Measurements from ENCODE around the gene TP73.

Gene TP73

DNA sequence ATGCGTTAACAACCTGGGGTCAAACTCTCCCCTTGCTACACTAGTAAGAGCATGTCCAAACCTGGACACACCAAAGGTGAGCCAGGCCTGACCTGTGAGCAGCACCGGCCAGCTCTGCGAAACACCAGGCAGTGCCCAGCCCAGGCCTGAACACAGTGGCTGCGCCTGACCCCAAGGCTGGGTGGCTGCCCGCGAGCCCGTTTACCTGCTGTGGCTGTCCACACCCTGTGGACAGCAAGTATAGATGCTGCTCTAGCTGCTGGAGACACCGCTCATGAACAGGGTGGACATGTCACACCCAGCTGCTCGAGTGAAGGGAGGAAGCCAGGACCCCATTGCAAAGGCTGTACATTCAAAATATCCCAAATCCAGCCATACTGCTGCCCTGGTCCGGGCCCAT lies 92.3 kb downstream of the TP73 start:
- no peak for DNase-seq (ENCODE audit: low read depth)

DNA sequence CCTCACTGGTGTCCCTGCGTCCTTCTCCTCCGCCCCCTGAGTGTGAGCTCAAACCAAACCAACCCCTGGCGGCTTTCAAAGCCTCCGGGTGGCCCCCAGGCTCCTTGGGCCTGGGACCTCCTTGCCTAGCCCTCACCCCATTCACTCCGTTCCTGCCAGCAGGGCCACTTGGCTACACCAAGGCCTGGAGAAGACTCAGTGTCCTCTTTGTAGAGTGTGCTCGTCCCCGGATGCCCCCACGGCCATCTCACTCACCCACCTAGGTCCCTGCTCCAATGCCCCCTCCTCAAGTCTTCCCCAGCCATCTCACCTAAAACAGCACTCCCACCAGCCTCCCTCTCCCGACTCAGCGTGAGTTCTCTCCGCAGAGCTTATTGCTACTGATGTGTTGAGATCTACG lies 92.8 kb downstream of the TP73 start:
- DNase-seq (ENCODE audit: low read depth): no peak

DNA sequence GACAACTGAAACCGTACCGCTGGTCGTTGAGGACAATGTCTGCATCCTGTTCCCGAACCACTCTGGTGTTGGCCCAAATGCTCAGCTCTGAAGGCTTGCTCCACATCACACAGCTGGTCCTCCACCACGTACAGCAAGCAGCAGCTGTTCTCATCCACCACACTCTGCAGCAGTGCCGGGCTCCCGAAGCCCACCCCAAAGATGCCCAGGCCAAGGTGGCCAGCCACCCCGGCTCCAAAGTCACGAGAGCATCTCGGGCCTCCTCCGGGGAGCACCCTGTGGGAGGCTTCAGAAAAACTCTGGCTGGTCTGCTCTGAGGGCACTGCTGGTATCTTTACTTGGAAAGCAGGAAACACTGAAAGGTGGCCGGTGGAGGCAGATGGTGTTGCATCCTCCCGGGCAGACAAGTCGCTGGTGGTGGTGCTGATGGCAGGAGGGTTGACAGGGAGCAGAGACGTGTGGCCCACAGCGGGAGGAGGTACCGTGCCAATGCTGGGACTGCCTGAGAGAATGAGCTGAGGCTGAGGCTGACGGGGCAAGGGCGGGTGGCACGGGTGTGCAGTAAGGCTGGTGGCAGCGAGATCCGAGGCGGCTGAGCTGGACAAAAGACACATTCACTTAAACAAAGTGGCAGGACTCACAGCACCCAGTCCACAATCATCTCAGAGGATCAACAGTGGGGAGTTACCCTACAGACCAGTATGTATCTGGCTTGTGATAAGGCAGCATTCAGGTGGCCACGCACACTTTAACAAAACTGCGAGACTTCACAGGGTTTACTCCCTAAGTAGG lies 93.5 kb downstream of the TP73 start:
- no peak for DNase-seq (ENCODE audit: low read depth)

DNA sequence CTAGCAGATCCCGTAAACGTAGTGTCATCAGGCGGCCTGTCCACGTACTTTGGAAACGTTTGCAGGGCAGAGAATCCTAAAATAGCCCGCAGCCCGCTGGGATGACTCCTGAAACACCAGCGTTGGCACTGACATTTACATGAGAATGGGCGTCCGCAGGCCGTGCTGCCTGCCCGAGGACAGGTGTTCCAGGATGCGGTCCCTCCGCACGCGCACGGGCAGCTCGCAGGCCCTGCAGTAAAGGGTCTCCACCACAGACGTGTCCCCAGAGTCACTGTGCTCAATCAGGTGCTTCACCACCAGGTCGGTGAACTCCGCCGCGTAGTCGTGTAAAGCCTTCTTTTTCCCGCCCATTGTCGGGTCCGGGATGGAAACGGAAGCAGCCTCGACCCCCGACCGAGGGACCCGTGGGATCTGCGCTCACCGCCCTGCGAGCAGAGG lies 94.1 kb downstream of the TP73 start:
- DNase-seq (ENCODE audit: low read depth): no peak

DNA sequence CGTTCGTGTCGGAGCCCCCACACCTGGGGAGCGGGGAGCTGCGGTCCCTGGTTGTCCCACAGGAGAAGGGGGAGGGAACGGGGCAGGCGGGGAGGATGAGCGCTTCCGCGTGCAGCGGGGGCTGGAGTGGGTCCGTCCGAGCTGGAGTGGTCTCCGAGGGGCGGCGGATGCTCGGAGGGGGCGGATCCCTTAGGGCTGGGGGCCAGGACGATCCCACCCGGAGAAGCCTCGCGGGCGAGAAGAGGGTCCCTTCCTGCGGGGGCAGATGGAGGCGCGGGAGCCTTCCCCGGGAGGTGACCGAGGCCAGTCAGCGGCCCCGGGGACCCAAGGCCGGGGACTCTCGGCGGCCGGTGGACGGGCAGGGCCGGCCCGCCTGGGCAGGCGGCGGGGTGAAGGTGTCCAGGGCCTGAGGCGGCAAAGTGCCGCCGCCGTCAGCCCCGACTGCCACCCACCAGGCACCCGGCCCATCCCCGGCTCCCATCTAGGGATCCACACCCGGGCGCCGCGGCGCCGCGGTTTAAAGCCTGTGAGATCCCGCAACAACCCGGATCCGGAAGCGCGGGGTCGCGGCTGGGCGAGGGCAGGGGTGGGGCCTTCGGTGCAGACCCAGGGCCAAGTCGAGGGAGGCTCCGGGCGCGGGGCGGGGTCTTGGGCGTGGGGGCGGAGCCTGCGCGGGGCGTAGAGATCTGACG lies 94.7 kb downstream of the TP73 start:
- peak; percentile 69 for DNase-seq (ENCODE audit: low read depth)

DNA sequence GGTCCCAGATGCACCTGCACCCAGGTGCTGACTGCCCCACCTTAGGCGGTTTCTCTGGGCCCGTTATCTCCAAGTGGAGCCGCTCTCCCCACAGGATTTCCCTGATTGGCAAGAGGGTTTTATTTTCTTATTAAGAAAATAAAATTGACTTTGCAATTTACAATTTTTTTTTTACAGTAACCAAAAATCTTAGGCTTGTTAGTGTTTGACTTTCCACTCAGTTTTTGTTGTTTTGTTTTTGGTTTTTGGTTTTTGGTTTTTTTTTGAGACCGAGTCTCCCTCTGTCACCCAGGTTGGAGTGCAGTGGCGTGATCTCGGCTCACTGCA lies 95.2 kb downstream of the TP73 start:
- DNase-seq (ENCODE audit: low read depth): no peak

DNA sequence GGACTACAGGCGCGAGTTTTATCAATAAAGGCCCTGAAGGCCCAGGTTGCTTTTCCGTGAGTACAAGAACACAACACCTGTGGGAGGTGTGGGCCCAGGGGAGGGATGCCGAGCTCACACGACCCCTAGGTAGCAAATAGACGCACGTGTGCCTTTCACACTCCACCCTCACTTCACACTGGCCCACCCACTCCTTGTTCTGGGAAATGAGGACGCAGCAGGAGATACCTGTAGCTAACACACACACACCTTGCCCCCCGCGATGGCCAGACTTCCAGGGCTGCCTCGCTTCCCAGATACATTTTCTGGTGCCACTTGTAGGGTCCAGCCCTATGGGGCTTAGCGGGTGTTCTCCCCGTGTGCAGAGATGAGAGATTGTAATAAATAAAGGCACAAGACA lies 95.6 kb downstream of the TP73 start:
- DNase-seq (ENCODE audit: low read depth): no peak

DNA sequence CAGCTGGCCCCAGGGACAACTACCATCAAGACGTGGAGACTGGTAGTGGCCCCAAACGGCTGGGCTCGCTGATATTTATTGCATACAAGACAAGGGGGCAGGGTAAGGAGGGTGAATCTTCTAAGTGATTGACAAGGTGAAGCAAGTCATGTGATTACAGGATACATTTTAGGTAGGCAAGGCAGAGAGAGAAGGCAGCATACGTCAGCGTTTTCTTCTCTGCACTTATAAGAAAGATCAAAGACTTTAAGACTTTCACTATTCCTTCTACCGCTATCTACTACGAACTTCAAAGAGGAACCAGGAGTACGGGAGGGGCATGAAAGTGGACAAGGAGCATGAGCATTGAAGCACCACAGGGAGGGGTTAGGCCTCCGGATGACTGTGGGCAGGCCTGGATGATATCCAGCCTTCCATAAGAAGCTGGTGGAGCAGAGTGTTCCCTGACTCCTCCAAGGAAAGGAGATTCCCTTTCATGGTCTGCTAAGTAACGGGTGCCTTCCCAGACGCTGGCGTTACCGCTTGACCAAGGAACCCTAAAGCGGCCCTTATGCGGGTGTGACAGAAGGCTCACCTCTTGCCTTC lies 96.1 kb downstream of the TP73 start:
- DNase-seq (ENCODE audit: low read depth): peak; percentile 59

DNA sequence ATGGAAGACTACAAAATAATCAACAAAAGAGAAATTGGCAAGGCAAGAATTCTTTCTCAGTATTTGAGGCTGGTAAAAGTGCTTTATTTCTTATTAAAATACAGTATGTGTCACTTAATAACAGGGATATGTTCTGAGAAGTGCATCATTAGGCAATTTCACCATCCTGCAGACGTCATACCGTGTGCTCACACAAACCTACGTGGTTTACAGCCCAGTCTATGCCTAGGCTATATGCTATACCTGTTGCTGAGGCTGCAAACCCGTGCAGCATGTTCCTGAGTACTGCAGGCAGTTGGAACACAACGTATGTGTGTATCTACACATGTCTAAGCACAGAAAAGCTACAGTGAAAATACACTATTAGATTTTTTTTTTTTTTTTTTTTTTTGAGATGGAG lies 97.2 kb downstream of the TP73 start:
- peak; percentile 60 for DNase-seq (ENCODE audit: low read depth)

DNA sequence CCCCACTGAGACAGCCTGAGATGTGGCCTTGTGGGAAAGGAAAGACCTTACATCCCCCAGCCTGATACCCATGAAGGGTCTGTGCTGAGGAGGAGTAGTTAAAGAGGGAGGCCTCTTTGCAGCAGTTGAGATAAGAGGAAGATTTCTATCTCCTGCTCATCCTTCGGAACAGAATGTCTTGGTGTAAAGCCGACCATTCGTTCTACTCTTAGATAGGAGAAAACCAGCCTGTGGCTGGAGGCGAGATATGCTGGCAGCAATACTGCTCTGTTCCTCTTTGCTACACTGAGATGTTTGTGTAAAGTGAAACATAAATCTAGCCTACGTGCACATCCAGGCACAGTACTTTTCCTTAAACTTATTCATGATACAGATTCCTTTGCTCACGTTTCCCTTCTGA lies 98.4 kb downstream of the TP73 start:
- DNase-seq (ENCODE audit: low read depth): peak; percentile 58

DNA sequence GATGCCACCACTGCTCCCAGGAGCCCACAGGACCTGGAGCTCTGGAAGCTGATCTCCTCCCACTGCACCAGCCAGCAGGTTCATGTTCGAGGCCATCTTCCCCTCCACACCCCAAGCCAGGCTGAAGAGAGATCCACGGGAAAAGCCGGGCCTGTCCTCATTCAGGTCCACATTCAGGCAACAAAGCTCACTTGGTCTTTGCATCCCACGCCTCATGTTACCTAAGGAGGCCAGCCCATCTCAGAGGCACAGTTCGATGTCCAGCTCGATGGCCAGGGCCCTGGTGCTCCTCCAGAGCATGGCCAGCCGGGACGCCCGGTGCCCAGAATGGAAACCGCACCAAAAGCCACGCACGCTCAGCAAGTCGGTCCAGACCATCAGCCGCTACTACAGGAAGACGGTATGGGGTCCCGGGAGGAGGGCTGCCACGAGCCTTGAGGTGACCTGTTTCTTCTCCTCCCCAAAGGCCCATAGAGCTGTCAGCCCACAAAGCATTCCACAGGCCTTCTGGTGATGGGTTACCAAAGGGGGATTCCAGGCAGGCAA lies 100.2 kb downstream of the TP73 start, which contains the start of gene CCDC27:
Gene CCDC27 (plus strand): TSS at position 51 of the 546 bp plus-strand sequence. CDS start 32 bp downstream, at position 83.
- no peak for DNase-seq (ENCODE audit: low read depth)

DNA sequence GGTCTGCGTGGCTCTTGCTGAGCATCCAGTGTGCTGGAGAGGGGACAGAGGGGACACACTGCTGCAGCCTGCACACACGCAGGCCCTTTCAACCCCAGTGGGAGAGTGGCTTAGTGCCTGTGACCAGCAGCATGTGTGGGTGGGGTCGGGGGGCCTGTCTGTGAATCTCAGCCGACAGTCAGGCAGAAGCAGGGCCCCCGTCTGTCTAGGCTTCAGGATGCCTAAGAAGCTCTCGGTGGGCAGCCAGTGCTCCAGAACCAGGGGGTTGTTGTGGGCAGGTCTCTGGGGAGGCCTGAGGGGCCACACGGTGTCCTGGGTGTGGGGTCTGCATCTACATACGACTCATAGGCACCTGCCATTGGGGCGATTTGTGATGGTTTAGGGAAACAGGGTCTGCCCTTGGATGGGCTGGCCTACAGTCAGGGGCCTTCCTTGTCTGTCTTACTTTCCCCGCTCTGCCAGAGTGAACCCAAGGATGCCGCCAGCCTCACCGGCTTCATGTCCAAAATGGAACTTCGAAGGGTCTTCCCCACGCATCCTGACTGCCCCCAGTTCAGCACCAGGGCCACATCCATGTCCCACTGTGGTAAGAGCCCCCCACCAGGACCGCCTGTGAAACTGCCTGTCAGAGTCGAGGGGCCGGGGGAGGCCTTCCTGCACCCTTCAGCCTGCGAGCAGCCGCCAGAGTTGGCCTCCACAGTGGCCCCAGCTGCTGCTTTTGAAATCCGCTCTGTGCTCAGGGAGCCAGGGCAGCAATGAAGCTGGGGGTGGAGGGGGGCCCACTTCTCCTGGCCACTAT lies 101.5 kb downstream of the TP73 start:
- DNase-seq (ENCODE audit: low read depth): no peak

DNA sequence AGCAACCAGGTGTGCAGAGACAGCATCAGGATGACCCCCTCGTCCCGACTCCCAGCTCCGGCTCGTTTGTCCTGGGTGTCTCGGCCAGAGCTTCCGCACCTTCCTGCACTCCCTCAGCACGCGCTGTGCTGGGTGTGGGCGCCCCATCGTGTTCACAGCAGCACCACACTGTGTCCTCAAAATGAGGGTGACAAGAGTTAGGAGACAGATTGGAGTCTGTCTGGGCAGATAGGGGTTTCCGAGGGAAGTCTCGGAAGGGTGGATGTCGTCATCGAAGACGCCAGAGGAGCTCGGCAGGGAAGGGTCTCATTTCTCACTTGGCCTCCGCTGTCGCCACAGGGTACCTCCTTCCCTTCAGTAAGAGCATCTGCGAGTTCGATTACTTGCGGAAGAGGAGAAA lies 104.1 kb downstream of the TP73 start:
- DNase-seq (ENCODE audit: low read depth): no peak

DNA sequence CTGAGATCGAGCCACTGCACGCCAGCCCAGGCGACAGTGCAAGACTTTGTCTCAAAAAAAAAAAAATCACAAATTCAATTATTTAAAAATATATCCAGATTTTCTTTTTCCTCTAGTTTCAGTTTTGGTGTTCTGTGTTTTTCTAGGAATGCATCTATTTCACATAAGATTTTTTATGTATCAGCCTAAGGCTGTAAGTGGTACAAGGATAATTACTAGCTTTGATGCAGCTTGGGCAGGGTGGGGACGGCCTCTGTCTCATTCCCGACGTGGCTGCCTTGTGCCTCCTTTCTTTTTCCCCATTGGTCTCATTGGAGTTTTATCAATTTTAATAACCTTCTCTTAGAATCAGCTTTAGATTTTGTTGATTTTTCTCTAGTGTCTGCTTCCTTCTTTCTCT lies 106.8 kb downstream of the TP73 start:
- DNase-seq (ENCODE audit: low read depth): no peak

DNA sequence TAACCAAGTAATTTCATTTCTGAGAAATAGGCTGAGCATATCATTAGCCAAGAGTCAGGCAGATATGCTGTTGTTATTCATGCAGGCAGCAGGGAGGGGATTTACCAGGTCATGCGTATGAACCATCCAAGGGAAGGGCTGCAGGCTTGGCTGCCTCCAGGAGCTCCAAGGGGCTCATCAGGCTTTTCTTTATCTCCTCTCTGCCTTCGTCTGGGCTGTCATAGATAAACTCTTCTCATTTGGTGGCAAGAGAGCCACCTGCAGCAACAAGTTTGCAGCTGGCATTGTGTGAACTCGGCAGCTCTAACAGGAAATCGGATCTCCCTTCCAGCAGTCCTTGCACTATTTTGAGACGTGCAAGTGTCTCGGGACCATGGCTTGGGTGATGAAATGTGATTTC lies 107.5 kb downstream of the TP73 start:
- DNase-seq (ENCODE audit: low read depth): no peak

DNA sequence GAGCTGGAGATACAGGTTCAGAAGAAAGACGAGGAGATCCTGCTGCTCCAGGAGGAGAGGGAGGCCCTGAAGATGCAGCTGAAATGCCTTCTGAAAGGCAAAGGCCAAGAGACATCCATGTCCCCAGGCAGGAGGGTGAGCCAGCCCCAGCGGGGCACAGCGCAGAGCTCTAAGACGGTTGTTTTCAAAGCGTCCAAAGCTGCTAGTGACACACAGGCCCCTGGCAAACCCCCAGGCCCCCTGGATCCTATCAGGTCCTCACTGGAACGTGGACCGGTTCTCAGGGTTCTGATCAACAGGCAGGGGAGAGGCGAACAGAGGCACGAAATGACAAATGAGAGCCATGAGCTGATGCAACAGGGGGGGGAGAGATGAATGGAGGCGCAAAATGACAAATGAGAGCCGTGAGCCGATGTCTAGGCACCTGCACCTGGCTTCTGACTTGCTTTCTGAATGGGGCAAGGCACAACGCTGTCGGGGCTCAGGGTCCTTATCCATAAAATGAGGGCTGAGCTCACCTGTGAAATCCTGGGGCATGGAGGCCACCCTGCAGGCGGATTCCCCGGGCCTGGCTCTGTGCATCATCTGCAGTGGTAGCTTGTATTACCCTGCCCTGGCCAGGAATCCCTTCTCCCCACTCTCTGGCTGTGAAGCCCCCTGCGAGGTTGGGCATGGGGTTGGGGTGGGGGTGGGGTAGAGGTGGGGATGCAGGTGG lies 109.1 kb downstream of the TP73 start:
- DNase-seq (ENCODE audit: low read depth): no peak

DNA sequence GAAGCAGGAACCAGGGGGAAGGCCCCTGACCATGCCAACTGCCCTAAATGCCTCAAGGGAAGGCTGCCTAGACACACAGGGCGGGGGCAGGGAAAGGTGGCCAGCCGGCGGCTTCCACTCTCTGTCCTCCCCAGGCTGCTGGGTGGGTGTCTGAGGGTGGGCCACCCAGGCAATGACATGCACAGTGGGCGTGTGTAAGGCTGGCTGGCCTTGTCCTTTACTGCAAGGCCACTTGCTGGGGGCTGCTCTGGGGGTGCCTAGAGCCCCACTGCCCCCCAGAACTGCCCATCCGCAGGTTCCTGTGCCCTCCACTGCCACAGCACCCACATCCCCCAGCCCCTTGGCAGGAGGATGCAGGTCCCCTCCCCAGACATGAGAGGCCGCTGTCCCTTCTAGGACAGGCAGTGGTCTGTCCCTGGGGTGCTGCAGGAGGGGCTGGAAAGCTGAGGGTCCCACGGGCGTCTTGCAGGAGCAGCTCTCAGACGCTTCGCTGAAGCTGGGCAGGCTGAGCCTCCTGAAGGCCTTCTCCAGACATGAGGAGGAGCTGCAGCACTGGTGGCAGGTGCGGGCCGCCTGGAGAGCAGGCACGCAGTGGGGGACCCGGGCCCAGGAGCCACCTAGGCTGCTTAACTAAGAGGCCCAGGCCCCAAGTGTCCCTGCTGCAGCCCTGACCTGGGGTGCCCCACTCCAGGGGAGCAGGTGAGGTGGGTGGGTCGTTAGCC lies 110.0 kb downstream of the TP73 start:
- DNase-seq (ENCODE audit: low read depth): no peak

DNA sequence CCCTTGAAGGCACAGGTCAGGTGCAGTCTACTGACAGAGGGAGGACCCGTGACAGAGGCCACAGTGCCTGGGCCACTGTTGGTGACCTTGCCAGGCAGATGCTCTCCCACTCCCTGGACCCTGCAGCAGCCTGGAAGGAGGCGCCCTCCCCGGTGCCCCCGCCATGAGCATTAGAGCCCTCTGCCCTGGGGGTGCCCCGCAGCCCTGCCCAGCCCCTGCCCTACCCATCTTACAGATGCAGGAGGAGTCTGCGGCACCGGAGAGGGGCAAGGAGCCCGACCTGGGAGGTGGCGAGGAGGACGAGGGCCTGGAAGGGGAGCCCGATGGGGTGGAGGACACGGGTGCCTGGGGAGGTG lies 110.5 kb downstream of the TP73 start:
- DNase-seq (ENCODE audit: low read depth): no peak

DNA sequence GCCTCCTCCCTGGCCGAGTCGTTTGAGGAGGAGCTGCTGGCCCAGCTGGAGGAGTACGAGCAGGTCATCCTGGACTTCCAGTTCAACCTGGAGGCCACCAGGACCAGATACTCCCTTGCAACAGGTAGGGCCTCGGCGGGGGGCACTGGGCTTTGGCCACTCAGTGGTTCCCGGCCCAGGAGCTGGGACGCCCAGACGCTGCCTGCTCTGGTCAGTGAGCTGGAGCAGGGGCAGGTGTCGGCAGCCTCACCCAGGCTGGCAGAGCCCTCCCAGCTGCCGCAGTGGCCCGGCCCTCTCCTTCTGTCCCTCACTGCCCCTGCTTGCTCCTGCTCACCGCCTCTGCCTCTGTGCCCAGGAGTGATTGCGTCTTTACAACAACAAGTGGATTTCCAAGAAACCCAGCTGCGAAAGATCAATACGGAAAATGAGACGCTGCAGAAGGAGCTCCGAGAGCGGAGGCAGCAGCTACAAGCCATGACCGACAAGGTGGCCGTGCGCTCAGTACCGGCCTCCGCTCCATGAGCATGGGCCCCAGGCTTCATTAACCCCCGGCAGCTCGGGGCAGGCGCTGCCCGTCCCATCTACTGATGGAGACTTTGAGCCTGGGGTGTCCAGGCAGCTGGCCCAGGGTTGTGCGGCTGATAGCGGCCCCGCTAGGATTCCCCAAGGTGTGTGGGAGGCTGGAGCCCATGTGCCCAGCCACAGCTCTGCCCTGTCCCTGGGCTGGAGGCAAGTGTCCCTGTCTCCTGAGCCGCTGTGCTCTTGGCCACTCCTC lies 111.2 kb downstream of the TP73 start:
- DNase-seq (ENCODE audit: low read depth): no peak

DNA sequence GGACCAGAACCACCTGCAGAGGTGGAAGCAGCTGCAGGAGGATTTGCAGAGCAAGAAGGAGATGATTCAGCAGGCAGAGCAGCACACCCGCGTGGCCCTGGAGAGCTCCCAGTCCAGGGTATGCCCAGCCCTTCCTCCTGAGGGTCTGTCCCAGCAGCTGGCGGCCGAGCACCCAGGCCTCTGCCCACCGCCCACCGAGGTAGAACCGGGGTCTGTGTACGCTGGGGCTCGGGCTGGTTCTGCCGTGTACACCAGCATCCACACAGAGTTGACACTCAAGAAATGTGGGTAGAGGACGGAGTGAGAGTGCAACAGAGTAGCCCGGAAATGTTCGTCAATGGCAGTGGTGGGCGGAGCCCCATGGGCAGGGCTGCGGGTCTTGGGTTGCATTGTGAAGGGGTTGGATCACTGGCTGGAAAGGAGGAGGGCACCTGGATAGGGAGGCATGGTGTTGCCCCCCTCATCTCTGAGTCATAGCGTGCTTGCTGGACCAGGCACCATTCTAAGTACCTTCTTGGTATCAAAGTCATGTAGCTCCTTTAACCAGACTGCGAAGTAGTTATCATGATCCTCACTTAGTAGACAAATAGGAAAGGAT lies 115.1 kb downstream of the TP73 start:
- DNase-seq (ENCODE audit: low read depth): no peak
